Activated CD4-positive, CD25-positive, alpha-beta regulatory T cell treated with anti-CD3 and anti-CD28 coated beads, Interleukin-2, amount 50 U/mL, for 16 hours (primary cell): ENCODE measurements around the gene CYTL1.
"Not testable (repeated sequence)": the region's sequence is repeated elsewhere in the genome, so short reads cannot be mapped to it uniquely, and the experiment has no call there.

Source experiments
- DNase-seq: peaks from one replicate; pipeline ENCODE4 v3.0.0-alpha.2; 2020; ENCODE audit warnings: low read depth, low spot score

The CYTL1 gene

GRCh38 chr4:5001641-5002040 lies 17.6 kb downstream of the CYTL1 start:
- DNase-seq: not testable (repeated sequence)

- not testable (repeated sequence) for DNase-seq
Measured at GRCh38 chr4:4996935-4997334, 22.3 kb downstream of the CYTL1 start.

GRCh38 chr4:4995908-4996265 lies 23.4 kb downstream of the CYTL1 start:
- no peak for DNase-seq

GRCh38 chr4:4995103-4995907 lies 24.0 kb downstream of the CYTL1 start:
- no peak for DNase-seq

GRCh38 chr4:4994312-4995097 lies 24.8 kb downstream of the CYTL1 start:
- no peak for DNase-seq

GRCh38 chr4:4992833-4993232 lies 26.4 kb downstream of the CYTL1 start:
- DNase-seq: no peak

GRCh38 chr4:4991541-4992099 lies 27.6 kb downstream of the CYTL1 start:
- no peak for DNase-seq

- DNase-seq: no peak
Measured at GRCh38 chr4:4990857-4991540, 28.3 kb downstream of the CYTL1 start.

- no peak for DNase-seq
Measured at GRCh38 chr4:4990329-4990728, 28.9 kb downstream of the CYTL1 start.

- DNase-seq: no peak
Measured at GRCh38 chr4:4989083-4989622, 30.1 kb downstream of the CYTL1 start.

- no peak for DNase-seq
Measured at GRCh38 chr4:4987656-4988055, 31.6 kb downstream of the CYTL1 start.

GRCh38 chr4:4986841-4987240 lies 32.4 kb downstream of the CYTL1 start:
- no peak for DNase-seq

- DNase-seq: no peak
Measured at GRCh38 chr4:4985844-4986243, 33.4 kb downstream of the CYTL1 start.

- DNase-seq: no peak
Measured at GRCh38 chr4:4985036-4985435, 34.2 kb downstream of the CYTL1 start.

- DNase-seq: no peak
Measured at GRCh38 chr4:4984186-4984585, 35.1 kb downstream of the CYTL1 start.

- DNase-seq: no peak
Measured at GRCh38 chr4:4981827-4982226, 37.4 kb downstream of the CYTL1 start.

GRCh38 chr4:4981427-4981826 lies 37.8 kb downstream of the CYTL1 start:
- no peak for DNase-seq

- no peak for DNase-seq
Measured at GRCh38 chr4:4980621-4981230, 38.5 kb downstream of the CYTL1 start.

GRCh38 chr4:4979971-4980370 lies 39.3 kb downstream of the CYTL1 start:
- DNase-seq: no peak

- DNase-seq: no peak
Measured at GRCh38 chr4:4974727-4975126, 44.5 kb downstream of the CYTL1 start.

- no peak for DNase-seq
Measured at GRCh38 chr4:4971796-4972195, 47.5 kb downstream of the CYTL1 start.
